Subcutaneous adipose tissue (tissue), 4 donors: Measurements from ENCODE around the gene AMELY. TPM values are rescaled to one million over a fixed set of nuclear protein-coding genes. Genes with fewer than 3 reads are reported as not detected.

ENCODE experiments used
- total RNA-seq, 4 donors: library from RNA; depleted of rRNA; stranded (reverse); fragments of >200 nt; gene quantifications; one replicate each; pipeline ENCODE4 v1.1.0, GENCODE V29; 2016
- TF ChIP-seq, protein P1 (sequence below): fragments of 450-650 bp; IDR thresholded peaks from one replicate; pipeline ENCODE4 v1.5.1; 2016; ENCODE audit warnings: low read depth, mild to moderate bottlenecking, control low read depth, antibody characterized with exemption, moderate library complexity

Gene AMELY
- total RNA-seq, 4 donors from 2014 or later: not detected

DNA sequence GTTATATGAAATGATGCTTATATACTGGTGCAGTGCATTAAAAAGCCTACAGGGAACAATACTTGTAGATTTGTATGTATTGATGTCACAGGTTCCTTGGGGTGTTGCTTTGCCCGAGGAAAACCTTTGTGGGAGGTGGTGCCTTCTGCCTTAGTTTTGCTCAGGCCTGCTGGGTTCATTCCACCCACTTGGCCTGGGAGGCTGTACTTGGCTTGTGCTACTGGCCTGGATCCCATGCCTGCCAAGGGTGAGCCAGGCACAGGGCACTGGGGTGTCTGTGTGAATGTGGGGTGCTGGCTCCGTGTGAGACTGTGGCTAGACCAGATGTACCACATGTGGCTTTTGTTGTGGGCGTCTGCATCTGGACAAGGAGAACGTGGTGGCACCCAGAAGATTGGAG lies 16.7 kb upstream of the AMELY start:
- TF ChIP-seq, protein P1, sequence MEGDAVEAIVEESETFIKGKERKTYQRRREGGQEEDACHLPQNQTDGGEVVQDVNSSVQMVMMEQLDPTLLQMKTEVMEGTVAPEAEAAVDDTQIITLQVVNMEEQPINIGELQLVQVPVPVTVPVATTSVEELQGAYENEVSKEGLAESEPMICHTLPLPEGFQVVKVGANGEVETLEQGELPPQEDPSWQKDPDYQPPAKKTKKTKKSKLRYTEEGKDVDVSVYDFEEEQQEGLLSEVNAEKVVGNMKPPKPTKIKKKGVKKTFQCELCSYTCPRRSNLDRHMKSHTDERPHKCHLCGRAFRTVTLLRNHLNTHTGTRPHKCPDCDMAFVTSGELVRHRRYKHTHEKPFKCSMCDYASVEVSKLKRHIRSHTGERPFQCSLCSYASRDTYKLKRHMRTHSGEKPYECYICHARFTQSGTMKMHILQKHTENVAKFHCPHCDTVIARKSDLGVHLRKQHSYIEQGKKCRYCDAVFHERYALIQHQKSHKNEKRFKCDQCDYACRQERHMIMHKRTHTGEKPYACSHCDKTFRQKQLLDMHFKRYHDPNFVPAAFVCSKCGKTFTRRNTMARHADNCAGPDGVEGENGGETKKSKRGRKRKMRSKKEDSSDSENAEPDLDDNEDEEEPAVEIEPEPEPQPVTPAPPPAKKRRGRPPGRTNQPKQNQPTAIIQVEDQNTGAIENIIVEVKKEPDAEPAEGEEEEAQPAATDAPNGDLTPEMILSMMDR: no peak

DNA sequence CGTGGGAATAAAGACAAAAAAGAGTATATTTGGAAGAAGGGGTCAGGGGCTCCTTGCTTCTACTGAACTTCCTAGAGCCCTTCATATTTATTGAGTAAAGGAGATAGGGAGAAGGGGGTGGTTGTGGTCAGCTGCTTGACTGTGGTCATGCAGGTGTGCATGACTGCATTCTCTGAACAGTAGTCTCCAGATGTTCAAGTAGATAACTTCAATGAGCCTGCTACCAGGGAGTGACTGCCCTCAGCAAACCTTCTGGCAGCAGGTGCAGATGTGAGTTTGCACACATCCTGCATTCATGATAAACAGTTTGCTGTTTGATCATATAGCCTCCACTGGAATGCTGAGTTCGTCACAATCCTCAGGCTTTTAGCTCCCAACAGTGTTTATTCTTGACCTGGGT lies 9.5 kb upstream of the AMELY start:
- TF ChIP-seq, protein P1: no peak

DNA sequence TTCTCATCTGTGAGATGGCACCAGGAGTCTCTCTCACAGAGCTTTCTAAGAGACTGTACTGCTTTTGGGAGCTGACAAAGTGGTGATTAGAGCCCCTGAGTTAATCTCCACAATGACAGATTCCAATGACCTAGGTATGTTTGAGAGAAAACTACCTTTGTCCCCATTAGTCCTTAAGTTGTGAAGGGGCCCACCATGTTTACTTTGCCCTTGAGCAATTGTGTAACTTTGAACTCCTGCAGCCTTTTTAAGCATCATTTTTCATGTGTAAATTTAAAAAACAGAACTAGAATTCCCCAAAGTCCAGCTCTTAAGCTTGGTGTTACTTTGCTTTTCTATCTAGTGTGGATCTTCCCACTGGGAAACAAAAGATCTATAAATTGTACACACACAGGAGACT lies 1.8 kb upstream of the AMELY start:
- TF ChIP-seq, protein P1: no peak

DNA sequence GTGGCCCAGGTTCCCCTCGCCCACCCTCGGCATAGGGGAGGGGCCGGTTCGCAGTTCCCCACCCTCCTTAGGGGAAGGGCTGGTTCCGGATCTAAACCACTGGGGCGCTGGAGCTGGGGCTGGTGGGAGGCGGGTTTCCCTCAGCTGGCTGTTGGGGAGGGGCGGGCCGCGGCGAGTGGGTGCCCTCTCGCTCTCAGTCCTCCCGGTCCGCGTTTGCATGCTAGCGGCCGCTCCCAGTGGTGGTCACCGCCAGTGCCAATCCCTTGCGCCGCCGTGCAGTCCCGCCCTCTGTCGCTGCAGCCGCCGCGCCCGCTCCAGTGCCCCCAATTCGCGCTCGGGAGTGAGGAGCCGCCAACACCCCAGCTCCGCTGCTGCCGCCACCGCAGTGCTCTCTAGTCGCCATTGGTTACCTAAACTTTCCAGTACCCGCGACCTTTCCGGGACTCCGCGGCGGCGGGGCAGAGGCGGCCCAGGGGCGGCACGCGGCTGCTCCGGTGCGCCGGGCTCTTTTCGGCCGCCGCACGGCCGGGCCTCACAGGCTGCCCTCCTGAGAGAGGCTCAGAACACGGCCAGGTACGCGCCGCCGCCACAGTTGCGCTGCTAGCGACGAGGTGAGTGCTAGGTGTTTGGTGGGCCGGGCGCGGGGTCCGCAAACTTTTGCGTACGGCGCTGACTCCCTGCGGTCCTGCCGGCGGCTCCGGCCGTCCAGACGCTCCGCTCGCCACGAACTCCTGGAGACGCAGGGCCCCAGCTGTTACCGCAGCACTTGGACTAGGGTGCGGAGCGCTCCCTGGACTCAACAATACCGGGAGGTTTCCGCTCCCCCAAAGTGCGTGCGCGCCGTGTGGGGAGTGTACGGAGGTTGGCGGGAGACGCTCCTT lies 940 bp downstream of the AMELY start, which contains the start of gene TBL1Y:
Gene TBL1Y, plus strand, starts transcription at position 326 of the 881 bp plus-strand sequence. CDS start 114,388 bp downstream, outside the sequence.
- TF ChIP-seq, protein P1: no peak

DNA sequence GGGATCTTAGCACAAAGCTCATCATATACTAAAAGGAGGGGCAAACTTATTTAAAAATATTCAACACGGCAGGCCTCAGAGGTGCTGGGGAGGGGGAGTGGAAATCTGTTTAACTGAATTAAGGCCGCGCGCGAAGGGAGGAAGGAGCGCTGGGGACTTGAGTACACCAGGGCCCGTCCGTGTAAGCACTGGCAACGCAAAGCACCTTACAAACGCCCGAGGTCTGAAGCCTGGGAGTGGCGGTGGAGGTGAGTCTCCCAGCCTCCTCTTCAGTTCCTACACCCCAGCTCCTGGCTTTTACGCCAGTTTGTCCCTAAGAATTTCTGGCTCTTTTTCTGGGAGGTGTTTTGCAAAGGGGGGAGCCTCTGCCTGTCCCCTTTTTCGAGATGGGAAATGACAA lies 1.7 kb downstream of the AMELY start:
- TF ChIP-seq, protein P1: no peak

DNA sequence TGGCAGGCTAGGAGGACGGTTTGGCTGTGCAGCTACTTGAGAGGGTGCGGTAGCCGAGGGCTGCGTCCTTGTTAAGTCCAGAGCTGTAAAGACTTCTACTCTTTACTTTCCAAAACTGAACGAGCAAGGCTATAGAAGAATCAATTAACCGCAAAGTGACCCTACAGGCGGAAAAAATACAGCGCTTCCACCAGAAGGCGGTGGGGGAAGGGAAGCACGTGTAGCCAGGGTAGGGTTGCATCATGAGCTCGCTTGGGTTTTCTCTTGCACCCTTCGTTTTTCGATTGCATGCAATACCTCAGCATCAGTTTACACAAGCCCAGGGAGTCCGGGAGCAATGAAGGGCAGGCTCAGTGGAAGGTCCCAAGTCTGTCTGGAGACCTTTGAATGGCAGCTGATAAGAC lies 2.4 kb downstream of the AMELY start:
- TF ChIP-seq, protein P1: no peak

DNA sequence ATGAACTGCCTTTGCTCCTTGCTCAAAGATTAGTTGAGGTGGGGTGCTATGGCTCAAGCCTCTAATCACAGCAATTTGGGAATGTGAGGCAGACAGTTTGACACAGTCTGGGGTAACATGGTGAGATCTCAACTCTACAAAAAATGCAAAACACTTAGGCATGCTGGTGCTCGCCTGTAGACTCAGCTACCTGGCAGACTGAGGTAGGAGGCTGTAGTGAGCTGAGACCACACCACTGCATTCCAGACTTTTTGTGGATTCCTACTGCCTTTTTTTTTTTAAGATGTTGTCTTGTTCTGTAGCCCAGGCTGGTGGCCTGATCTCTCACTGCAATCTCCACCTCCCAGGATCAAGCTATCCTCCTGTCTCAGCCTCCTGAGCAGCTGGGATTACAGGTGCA lies 4.0 kb downstream of the AMELY start:
- TF ChIP-seq, protein P1: no peak
